GM12875 (cell line): ENCODE data around the gene KRTAP10-7.

Source experiments
- H3K4me3 ChIP-seq: one replicate; pipeline ENCODE4 v1.5.1; 2011; ENCODE audit warnings: low read depth, low read length, control low read depth
- TF ChIP-seq, protein P1 (sequence below): IDR thresholded peaks from 2 replicates; pipeline ENCODE4 v1.5.1; 2011; ENCODE audit warnings: low read depth, mild to moderate bottlenecking, control low read depth, inconsistent platforms, low read length, moderate library complexity, borderline replicate concordance; ENCODE audit not compliant: insufficient read depth

Gene KRTAP10-7

DNA sequence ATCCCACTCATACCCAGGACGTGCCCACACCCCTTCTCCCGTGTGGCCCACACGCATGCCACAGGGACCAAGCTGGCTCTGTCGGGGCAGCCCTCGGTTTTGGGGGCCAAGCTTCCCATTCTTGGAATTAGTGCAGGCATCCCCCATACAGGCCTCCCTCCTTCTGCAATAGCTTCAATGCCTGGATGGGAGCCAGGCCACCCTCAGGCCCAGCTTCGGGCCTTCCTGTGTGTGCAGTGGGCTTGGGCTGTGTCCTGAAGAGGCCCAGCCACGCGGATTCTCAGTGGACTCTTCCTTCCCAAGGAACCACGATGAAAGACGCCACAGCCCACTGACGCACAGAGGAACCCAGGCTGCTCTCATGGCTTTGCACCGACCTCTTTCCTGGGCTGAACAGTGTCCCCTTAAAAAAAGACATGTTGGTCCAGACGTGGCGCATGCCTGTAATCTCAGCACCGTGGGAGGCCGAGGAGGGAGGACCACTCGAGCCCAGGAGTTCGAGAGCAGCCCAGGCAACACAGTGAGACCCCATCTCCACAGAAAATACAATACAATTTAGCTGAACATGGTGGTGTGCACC lies 49.2 kb downstream of the KRTAP10-7 start:
- TF ChIP-seq, protein P1, sequence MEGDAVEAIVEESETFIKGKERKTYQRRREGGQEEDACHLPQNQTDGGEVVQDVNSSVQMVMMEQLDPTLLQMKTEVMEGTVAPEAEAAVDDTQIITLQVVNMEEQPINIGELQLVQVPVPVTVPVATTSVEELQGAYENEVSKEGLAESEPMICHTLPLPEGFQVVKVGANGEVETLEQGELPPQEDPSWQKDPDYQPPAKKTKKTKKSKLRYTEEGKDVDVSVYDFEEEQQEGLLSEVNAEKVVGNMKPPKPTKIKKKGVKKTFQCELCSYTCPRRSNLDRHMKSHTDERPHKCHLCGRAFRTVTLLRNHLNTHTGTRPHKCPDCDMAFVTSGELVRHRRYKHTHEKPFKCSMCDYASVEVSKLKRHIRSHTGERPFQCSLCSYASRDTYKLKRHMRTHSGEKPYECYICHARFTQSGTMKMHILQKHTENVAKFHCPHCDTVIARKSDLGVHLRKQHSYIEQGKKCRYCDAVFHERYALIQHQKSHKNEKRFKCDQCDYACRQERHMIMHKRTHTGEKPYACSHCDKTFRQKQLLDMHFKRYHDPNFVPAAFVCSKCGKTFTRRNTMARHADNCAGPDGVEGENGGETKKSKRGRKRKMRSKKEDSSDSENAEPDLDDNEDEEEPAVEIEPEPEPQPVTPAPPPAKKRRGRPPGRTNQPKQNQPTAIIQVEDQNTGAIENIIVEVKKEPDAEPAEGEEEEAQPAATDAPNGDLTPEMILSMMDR: no peak
- no peak overlapping the region for H3K4me3 ChIP-seq

DNA sequence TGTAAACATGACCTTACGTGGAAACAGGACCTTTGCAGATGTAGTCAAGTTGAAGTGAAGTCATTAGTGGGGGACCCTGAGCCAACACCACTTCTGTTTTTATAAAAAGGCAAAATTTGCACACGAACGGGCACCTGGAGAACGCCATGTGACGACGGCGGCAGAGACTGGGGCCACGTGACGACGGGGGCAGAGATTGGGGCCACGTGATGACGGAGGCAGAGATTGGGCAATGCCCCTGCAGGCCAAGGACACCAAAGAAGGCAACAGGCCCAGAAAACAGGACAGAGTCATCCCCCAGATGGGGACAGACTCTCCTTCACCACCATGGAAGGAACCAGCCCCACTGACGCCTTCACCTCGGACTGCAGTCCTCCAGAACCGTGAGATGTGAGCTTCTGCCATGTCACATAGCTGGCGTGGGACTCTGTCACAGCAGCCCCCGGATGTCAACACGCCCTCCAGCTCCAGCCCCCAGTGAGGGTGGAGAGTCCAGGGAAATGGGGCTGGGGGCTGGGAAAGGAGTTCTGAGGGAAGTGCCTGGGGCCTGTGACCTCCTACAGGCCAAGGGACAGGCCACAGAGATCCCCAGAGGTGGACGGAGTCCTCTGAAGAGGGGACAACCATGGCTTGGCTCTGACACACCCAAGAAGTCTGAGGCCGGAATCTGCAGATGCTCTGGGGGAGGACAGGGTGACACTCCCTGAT lies 50.0 kb downstream of the KRTAP10-7 start:
- no peak overlapping the region for H3K4me3 ChIP-seq
- TF ChIP-seq, protein P1: no peak

DNA sequence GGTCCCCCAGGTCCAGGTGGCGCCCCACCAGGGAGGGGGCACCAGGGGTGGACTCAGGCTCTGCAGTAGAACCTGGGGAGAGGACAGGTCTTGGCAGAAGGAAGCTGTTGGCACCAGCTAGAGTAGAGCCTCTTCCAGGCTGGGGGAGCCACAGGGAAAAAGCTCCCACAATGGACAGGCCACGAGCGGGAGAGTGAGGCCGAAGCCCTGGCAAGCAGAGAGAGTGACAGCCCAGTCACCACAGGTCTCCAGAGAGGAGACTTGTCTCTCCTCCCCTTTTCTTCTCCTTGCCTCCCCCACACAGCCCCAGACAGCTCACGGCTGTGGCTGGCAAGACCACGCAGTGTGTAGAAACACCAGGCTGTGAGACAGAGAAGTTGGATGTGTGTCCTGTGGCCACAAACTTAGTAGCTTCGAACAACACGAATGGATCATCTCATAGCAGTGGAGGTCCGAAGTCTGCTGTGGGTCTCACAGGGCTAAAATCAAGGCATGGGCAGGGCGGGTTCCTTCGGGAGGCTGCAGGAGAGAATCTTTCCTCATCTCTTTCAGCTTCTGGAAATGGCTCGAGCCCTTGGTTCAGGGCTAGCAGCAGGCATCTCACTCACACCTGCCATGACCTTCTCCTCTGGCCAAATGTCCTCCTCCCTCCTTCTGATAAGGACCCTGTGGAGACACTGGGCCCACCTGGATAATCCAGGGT lies 50.7 kb downstream of the KRTAP10-7 start:
- TF ChIP-seq, protein P1: no peak

More for the DNA sequence above, 50.7 kb downstream of the KRTAP10-7 start:
- no peak overlapping the region for H3K4me3 ChIP-seq
